Medulla oblongata (tissue), 1 donor: ENCODE measurements around the gene PCBP4.
"Not testable (repeated sequence)": the region's sequence is repeated elsewhere in the genome, so short reads cannot be mapped to it uniquely, and the experiment has no call there.

ENCODE experiments used
- DNase-seq: peaks from one replicate; pipeline ENCODE4 v3.0.0-alpha.2; 2015; ENCODE audit errors: extremely low spot score

The PCBP4 gene

DNA sequence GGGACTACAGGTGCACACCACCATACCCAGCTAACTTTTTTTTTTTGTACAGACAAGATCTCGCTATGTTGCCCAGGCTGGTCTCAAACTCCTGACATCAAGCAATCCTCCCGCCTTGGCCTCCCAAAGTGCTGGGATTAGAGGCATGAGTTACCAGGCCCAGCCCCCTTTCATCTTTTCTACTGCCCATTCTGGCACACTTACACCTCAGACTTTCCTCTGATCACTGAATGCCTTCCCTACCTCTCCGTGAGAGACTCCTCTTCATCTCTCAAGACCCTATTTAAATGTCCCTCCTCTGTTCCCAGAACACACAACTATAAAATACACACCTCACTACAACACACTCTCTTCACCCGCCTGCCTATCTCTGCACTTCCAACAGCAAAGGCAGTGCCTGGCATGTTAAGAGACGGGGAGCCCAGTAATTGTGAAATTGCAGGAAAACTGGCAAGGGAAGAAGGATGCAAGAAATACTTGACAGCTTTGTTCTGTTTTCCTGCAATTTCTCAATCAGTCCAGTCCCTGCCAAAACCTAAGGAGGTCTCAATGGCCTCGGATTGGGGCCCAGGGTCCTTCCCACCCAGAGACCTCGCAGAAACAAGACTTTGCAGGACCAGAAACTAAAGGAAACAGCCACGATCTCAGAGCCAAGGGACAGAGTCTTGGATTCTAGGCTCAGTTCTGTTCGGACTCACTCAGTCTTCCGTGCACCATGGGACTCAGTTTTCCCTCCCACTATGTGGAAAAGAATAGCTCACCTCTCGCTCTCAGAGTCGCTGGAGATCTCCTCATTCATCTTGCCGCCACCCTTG lies 26.4 kb downstream of the PCBP4 start:
- no peak for DNase-seq

DNA sequence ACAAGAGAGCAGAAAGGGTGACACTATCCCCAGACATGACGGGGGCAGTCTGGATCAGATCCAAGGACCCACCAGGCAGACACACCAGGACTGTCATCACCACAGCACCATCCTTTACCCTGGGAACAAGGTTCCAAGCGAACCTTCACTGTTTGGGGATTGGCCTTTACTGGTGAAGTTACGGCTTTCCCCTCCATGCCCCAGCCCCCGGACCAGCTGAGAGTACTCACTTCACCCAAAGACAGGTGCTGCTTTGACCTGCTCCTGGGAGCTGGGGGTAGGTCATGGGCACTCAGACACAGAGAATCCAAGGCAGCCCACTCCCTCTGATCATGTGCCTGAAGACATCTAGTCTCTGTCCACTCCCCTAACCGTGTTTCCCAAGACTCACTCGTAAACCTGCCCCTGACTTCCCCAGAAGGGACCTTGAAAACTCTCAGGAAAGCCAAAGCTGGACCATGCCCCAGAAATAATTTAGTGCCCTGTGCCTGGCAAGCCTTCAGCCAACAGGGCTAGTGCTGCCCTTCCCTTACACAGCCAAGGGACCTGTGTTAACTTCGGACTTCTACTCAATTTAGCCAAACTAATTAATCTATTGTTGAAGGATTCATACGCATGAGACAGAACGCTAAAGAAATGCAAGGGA lies 28.4 kb downstream of the PCBP4 start:
- no peak for DNase-seq

DNA sequence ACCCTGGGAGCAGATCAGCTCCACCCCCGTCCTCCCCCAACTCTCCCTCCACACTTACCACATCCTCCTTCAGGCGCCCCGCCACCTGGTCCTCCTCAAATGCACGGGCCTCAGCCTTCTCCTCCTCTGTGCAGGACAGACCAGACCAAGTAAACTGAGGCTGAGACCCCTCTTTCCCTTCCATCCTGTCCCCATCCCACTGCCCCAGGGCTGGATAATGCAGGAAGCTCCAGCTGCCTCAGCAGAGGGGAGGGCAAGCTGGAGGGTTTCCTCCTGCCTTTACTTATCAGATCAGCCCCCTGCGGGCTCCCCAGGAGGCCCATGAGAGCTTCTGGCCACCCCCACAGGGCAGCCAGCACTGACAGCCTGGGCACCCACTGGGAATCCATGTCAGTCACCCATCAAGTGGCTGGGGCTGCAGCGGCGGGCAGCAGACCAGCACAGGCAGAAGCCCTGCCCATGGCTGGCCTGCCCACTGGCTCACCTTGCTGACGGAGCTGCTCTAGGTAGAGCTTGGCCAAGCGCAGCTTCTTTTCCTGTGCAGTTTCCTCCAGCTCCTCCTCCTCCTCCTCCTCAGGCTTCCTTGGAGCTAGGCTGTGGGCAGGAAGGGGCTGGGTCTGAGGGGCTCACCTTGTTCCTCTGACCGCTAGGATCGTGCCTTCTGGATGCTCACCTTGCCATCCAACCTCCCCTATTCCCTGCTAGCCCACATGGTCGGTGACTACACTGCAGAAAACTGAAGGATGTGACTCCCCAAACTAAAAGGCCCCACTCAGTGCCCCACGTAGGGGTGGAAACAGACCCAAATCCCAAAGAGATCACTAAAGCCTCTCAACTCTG lies 29.4 kb downstream of the PCBP4 start:
- no peak for DNase-seq

DNA sequence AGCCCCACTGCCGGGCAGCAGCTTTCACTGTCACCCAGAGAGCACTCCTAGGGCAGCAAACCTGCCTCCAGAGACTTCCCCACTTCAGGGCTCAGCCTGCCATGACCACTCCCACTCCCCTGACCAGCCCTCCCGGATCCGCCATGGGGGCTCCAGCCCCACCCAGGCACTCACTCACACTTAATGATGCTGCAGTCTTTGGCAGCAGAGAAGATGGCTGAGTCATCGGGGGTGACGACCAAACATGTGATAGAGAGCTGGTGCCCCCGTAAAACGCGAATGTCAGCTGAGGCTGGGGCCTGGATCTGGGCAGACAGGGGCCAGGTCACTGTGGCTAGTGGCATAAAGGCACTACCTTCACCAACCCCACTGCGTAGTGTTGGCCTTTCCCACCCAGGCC lies 30.2 kb downstream of the PCBP4 start:
- DNase-seq = no peak

DNA sequence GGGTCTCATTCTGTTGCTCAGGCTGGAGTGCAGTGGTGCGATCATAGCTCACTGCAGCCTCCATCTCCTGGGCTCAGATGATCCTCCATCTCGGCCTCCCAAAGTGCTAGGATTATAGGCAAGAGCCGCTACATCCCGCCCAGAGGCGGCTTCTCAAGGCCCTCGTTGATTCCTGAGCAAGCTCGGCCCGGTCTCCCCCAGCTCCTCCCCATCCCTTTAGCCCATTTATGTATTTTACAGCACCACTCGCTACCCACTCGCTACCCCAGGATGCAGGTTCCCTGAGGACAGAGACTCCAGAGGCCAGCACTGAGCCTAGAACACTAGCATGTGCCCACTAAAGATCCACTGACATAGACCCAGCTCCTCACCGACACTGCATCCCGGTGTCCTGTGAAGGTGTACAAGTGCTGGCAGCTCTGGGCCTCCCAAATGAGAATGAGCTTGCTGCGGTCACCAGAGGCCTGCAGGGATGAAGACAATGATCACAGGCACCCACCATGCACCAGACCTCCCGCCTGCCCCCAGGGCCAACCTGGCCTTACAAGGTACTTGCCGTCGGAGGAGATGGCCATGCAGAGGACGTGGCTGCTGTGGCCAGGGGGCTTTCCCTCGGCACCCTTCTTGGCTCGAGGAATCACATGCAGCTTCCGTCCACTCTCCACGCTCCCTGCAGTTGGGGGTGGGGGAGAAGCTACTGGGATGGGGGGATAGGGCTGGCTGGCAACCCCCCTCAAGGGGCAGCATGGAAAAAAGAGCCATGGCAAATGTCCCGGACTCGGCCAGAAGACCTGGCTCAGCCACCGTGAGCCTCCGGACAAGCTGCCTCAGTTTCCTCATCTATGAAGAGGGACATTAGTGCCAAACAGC lies 31.1 kb downstream of the PCBP4 start:
- DNase-seq = no peak

DNA sequence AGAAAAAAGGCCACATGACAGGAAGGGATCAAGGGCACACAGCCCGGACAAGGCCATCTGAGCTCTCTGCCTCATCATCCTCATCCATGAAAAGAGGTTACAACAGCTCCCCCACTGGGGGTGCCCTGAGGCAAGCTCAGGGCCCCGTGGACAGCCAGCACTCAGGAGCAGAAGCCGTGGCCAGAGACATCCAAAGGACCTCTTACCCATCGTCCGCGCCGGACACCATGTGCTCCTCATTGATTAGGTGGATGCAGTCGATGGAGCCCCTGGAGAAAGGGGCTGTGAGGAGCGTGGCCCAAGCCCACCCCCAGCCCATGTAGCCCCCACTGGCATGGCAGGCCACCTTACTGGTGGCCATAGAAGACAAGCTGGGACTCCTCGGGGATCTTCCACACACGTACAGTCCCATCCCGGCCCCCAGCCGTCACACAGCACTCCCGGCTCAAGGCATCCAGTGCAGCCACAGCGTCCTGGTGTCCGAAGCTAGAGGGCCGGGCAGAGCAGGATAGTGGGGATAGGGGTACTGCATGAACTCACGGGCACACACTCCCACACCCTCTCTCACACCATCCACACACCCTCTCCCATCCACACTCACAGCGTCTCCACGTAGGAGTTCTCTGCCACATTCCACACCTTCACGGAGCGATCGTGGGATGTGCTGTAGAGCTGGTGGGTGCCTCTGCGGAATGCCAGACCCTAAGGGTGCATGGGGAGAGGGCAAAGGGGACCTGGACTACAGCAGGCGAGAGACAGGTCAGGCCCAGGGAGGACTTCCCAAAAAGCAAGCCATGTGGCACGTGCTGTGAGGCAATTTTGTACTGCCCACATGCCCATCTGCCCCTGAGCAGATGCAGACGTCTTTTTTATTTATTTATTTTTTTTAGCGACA lies 32.0 kb downstream of the PCBP4 start:
- DNase-seq = no peak

DNA sequence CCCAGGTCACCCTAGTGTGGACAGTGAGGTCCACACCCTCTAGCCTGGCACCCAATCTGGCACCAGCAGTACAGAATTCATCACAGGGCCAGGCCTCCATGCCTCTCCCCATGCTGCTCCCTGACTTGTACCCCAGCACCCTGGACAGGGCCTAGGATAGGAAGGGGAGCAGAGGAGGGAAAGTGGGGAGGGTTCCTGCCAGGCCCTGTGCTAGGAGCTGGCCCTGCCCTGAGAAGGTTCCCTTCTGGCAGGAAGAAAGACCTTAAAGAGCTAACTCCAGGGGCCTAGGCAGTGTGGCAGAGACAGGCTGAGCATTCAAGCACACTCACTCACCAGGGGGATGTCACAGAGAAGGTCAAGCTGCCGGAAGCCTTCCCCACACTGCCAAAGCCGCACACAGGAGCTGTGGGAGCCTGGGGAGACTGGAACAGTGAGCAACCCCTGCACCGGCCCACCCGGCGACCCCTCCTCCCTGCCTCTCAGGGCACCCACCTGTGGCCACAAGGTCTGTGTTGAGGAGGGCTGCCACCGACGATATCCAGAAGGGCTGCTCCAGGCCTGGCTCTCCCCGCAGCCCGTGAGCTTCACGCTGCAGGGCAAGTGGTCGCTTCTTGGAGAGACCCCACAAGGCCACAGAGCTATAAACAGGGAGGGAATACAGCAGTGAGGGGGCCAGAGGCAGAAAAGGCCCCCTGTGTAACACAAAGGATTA lies 33.0 kb downstream of the PCBP4 start:
- DNase-seq = no peak

DNA sequence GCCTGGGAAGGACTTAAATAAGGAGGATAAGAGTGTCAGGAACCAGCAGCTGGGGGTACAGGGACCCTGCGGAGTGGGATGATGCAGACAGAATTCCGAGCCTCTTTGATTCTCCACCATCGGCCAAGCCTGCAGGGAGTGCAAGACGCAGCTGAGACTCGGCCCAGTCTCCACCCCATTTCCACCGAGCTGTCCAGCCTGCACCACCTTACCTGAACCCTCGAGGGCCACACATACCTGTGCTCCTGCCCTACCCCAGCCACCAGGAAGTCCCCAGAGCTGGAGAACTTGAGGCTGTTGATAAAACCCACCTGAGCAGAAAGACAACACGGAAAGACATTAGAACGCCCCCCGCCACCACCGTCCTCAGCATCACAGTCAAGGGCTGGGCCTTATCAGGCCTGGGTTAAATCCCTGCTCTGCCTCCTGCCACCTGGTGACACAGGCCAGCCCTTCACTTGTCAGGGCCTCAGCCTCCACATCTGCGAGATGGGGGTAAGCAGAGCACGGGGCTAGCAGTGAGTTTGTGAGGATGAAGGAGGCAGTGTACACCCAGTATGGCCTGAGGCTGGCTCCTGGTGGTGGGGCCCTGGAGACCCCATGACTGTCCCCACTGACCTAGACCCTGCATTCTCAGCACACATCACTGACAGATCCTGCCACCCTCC lies 33.6 kb downstream of the PCBP4 start:
- no peak for DNase-seq

DNA sequence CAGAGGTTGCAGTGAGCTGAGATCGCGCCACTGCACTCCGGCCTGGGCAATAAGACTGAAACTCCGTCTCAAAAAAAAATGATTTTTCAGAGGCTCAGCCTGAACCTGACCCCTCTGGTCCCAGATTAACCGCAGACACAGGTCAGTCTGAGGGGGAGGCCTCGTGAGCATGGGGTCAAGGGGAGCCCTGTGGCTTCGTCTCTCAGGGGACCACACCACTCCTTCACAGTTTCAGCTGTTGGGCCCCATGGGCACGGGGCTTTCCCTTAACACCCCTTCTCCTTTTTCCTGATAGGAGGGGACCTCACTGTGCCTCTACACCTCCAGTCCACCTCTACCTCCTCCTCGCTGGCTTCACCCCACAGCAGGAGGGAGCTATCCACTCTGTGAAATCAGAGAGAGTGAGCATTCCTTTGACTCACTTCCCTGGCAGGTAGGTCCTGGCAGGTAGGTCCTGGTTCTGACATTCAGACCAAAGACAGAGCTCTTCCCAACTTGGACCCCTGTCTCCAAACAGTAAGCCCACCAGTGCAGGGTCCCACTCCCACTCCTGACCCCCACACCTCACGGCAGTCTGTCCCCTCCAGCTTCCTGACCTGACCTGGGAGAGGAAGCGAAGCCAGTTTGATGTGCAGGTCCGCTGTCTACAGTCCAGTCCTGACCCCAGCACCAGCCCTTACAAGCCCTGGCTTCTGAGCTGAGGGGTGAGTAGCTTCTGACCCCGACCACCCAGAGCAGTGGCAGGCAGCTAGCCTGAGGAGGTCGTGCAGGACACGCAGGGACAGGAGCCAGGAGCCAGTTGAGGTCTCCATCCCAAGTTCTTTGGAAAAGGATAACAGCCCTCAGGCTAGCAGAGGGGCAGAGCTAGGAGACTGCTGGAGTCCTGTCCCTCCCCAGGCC lies 34.5 kb downstream of the PCBP4 start:
- no peak for DNase-seq

DNA sequence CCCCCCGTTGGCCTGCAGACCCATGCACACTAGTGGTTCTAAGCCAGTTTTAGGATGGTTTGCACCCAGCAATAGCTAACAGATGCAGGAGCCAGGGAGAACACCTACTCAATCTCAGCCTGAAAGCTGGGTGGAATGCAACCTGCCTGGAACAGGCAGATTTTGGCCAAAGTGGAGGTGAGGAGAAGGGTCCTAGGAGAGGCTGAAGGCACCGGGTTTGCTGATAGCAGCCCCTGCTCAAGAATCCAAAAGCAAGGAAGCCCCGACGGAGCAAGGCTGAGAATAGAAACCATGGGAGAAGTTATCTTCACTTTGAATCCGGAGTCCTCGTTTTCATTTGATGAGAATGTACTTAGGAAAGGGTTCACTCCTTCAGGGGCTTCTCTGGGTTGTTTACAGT lies 35.5 kb downstream of the PCBP4 start:
- no peak for DNase-seq

DNA sequence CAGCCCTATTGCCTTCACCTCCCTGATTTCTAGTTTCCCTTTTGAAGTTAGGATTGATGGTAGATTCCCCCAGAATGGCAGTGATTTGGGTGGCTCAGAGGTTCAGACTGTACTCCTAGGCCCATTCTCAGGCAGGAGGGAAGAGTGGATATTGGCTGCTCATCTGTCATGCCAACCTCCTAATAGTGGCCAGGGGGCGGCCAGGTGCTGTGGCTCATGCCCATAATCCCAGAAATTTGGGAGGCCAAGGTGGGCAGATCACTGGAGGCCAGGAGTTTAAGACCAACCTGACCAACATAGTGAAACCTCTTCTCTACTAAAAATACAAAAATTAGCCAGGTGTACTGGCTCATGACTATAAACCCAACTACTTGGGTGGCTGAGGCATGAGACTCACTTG lies 36.8 kb downstream of the PCBP4 start:
- DNase-seq = no peak

DNA sequence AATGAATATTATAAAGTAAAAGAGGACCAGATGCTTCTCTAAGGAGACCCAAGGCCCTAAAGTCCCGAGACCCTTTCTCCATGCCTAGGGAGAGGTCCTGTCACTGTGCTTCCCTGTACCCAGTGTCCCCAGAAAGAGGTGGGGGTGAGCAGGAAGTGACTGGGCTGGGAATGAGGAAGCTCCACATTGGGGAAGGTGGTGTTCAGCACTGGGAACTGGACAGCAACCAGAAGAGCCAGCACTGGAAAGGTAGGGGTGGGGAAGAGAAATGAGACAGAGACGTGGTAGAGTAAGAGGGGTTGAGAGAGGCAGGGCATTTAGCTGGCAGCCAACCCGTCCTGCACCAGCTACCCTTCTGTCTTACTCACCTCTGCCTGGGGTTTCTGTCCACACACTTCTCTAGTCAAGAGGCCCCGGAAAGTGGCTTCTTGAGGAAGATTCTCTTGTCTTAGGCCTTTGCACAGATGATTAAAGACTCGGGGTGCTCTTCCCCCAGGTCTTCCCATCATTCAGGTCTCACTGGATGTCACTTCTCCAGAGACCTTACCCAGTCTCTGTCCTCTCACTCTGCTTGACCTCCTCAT lies 37.7 kb downstream of the PCBP4 start:
- no peak for DNase-seq

DNA sequence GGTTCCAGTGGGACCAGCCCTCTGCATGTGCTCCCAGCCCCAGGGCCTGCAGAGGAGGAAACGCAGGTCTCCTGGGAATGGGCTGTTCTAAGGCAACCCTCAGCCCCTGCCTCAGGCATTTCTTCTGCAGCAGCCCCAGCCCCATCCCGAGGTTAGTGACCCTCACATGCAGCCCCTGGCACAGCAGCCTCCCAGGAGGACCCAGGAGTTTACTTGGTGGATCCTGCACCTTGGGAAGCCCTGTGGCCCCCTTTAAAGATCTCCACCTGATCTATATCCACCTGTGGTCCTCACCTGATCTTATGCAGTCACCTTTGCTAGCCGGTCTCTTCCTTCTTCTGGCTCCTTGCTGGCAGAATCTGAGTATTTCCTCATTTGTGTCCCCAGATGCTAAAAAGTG lies 38.3 kb downstream of the PCBP4 start:
- not testable (repeated sequence) for DNase-seq

DNA sequence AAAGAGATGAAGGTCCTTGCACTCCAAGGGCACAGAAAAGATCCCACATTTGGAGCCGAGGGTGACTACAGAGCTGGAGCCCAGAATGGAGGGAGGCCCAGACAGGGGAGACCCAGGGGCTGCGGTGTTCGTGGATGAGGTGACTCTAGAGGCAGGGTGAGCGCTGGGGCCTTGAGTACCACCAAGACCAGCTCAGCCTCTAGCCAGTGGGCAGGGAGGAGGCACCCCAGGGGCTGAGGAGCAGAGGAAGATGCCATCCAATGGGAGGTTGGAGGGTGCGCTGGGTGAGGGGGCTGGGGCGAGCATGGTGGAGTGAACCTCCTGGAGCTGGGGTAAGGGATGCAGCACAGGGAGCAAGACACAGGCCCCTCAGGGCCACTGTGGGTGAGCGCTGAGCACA lies 38.8 kb downstream of the PCBP4 start:
- DNase-seq = no peak

DNA sequence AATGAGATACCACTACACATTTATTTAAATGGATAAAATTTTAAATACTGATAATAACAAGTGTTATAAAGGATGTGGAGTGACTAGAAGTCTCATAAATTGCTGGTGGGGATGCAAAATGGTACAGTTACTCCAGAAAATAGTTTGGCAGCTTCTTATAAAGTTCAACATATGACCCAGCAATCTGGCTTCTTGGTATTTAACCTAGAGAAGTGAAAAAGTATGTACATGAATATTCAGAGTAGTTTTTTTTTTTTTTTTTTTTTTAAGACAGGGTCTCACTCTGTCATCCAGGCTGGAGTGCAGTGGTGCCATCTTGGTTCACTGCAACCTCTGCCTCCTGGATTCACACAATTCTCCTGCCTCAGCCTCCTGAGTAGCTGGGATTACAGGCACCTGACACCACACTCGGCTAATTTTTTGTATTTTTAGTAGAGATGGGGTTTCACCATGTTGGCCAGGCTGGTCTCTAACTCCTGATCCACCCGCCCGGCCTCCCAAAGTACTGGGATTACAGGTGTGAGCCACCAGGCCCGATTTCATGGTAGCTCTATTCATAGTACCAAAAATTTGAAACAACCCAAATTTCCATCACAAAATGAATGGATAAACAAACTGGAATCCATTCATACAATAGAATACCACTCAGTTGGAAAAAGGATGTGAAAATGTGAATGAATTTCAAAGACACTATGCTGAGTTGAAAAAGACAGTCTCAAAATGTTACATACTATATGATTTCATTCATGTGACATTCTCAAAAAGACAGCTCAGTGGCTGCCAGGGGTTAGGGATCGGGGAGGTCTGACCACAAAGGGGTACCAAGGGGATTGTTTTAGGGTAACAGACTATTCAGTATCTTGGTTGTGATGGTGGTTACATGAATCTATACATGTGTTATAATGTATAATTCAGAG lies 39.9 kb downstream of the PCBP4 start:
- no peak for DNase-seq

DNA sequence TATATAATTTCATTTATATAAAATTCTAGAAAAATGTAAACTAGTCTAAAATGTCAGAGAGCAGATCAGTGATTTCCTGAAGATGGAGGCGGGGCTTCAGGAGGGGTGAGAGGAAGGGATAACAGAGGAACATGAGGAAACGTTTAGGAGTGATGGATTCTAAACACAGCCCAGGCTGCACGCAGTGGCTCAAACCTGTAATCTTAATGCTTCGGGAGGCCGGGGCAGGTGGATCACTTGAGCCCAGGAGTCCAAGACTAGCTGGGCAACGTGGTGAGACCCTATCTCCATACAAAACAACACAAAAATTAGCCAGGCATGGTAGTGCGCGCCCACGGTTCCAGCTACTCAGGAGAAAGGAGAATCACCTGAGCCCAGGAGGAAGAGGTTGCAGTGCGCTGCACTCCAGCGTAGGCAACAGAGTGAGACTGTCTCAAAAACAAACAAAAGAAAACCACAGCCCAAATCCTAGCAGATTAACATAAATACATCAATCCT lies 46.1 kb downstream of the PCBP4 start:
- no peak for DNase-seq

DNA sequence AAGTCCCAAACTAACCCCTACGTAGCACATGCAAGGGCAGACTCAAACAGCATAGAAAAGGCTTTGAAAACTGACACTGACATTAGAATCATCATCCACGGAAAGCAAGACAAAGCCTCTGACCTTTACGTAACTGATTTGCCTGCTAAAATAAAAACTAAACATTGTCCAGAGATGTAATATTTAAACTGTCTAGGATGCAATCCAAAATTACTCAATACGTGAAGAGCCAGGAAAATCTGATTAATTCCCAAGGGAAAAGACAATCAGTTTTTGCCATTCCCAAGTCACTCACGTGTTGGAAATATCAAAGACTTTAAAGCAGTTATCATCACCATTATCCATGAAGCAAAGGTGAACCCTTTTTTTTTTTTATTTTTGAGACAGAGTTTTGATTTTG lies 50.8 kb downstream of the PCBP4 start:
- DNase-seq = no peak
